NCI-H2227 (cell line): ENCODE results near the gene APLNR.
"Not testable (repeated sequence)": the region's sequence is repeated elsewhere in the genome, so short reads cannot be mapped to it uniquely, and the experiment has no call there.

Source experiments
- DNase-seq: peaks from one replicate; lab custom pipeline; 2025; ENCODE audit not compliant: unreplicated experiment; lab: John Stamatoyannopoulos, UW

Gene APLNR

GRCh38 chr11:57237204-57237681 is at the start of gene APLNR:
APLNR (minus strand) TSS chr11:57237250; CDS start chr11:57237004, 246 bp downstream.
- no peak for DNase-seq

DNA sequence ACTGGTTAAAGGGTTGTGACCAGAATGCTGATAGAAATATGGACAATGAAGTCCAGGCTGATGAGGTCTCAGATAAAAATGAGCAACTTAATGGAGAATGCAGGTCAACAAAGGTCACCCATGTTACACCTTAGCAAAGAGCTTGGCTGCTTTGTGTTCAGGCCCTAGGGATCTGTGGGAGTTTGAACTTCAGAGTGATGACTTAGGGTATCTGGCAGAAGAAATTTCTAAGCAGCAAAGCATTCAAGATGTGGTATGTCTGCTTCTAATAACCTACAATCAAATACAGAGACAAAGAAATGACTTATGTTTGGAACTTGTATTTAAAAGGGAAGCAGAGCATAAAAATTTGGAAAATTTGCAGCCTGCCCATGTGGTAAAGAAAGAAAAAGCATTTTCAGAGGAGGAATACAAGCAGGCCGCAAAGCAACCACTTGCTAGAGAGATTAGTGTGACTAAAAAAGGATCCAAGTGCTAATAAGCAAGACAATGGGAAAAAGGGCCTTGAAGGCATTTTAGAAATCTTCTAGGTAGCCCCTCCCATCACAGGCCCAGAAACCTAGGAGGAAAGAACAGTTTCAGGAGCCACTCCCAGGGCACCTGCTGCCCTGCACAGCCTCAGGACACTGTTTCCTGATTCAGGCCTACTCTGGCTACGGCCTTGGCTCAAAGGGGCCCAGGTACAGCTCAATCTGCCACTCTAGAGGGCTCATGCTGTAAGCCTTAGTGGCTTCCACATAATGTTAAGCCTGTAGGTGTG is 46.4 kb upstream of the APLNR start:
- no peak for DNase-seq

DNA sequence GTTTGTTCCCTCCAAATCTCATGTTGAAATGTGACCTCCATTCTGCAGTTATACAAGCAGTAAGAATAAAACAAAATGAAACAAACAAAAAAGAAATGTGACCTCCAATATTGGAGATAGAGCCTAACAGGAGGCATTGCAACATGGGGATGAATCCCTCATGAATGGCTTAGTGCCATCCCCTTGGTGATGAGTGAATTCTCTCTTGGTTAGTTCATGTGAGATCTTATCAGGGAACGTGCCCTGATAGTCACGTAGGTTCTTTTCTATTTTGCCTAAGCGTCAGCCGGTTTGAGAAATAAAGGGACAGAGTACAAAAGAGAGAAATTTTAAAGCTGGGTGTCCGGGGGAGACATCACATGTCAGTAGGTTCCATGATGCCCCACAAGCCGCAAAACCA is 44.5 kb upstream of the APLNR start:
- not testable (repeated sequence) for DNase-seq

- DNase-seq: no peak
Measured at GRCh38 chr11:57279116-57279515, 42.1 kb upstream of the APLNR start.

- DNase-seq: no peak
Measured at GRCh38 chr11:57278721-57279095, 41.7 kb upstream of the APLNR start.

DNA sequence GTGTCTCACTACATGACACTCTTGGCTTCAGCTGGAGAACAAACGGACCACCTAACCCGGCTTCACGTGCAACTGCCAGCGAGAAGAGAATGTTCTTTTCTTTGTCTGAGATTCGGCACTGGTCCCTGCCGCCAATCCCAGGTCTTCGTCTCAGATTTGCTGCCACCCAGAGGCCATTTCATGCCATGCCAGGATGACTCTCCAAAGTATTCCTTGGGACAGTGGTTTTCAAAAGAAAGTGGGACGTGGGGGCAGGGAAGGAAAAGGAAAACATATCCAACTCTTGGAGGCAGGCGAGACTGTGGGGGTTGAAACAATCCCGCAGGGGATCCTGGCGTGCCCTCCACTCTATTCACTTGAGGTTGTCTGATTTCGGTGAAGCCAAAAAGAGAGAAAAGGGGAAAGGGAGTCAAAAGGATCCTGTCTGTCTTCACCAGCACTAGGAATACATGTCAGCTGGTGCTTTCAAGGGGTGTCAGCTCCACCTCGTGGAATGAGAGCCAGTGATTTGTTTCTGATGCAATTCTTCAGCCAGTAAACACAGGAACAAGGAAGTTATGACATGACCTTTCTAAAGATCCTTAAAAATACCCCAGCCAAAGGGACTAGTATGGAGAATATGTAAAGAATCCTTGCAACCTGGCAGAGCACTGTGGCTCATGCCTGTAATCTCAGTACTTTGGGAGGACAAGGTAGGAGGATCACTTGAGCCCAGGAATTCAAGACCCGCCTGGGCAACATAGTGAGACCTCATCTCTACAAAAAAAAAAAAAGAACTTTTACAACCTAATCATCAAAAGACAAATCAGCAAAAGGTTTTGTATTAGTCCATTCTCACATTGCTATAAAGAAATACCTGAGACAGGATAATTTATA is 41.0 kb upstream of the APLNR start:
- peak; percentile 78 for DNase-seq

- no peak for DNase-seq
Measured at GRCh38 chr11:57276971-57277675, 40.1 kb upstream of the APLNR start.

GRCh38 chr11:57276169-57276970 is 39.3 kb upstream of the APLNR start:
- DNase-seq: no peak

- DNase-seq: no peak
Measured at GRCh38 chr11:57275582-57275981, 38.5 kb upstream of the APLNR start.

DNA sequence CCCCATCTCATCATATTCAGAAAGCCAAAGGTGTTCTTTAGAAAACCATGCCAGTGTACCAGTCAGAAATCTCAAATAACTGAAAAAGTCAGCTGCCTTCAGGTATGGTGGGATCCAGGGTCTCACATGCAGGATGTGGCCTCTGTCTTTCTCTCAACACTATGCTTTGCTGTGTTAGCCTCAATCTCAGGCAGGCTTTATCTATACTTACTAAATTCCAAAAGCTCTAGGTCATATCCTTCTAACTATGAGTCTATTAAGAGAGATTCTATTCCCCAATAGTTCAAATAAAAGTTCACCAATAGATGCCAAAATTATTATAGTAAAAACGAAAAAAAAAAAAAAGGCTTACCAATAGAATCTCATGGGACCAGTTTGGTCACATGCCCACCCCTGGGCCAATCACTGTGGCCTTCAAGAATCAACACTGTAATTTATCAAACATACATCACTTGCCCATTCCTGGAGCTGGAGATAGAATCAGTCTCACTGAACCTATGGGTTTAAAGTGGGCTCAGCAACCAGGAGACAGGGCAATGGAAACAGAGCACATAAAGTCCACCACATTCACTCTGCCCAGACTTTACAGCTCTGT is 38.0 kb upstream of the APLNR start:
- DNase-seq: no peak

DNA sequence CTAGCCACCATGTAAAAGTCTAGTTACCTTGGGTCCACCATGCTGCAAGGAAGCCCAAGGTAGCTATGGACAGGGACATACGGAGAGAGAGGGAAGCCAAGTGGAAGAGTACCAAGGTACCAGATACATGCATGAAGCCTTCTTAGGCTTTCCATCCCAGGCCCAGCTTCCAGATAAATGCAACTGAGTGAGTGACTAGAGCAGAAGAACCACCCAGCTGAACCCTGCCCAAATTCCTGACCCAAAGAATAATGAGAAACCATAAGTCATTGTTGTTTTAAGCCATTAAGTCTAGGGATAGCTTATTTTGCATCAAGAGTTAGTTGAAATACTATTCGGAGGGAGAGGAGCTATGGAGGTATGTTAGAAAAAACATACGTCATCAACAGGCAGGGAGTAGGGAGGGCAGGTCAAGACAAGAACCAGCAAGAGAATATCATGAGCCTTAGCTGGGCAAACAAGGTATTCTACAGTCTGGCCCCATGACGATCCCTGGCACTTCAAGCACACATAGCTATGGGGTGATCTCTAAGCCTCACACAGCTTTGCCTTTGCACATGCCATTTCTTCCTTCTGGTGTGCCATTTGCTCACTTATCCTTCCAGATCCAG is 36.5 kb upstream of the APLNR start:
- DNase-seq: no peak

GRCh38 chr11:57269571-57270021 is 32.5 kb upstream of the APLNR start:
- peak; percentile 18 for DNase-seq

- DNase-seq: no peak
Measured at GRCh38 chr11:57266157-57266556, 29.1 kb upstream of the APLNR start.

- DNase-seq: no peak
Measured at GRCh38 chr11:57263351-57263750, 26.3 kb upstream of the APLNR start.

DNA sequence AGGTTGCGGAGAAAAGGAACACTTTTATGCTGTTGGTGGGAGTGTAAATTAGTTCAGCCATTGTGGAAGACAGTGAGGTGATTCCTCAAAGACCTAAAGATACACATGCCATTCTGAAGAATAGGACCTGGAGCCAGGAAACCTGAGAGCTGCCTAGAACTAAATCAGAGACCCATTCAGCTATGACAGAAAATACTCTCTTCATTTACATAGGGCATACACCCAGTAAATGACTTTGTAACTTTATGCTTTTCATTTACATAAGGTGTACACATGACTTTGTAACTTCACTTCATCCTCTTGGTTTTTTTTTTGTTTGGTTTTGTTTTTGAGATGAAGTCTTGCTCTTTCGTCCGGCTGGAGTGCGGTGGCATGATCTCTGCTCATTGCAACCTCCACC is 25.1 kb upstream of the APLNR start:
- DNase-seq: no peak

DNA sequence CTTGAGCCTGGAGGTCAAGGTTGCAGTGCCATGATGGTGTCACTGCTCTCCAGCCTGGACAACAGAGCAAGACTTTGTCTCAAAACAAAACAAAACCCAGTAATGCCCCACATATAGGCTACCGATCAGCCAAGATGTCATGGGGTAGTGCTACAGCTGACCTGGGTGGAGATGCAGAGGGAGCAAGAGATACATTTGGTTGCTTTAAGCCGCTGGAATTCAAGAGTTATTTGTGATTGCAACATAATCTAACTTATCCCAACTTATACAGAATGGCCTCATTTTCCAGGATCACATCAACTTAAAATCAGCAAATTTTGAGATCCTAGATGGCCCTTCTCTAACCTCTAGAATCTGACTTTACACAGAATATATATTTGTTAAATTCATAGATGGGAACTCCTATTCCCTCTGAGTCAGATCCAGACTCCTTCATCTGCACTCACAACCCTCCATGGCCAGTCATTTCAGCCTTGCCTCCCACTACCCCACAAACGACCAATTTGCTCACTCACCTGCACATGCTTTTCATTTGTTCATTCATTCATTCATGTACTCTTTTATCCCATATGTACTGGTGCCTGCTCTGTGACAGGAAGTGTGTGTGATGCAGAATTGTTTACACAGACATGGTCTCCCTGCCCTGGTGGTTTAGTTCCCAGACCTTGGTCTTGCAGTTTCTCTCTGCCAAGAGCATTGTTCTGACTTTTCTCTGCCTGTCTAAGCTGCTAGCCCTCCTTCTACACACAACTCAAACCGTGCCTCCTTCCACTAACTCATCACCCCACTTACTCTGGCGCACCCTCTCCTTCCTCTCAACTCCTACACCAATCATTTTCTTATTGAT is 24.1 kb upstream of the APLNR start:
- DNase-seq: no peak

DNA sequence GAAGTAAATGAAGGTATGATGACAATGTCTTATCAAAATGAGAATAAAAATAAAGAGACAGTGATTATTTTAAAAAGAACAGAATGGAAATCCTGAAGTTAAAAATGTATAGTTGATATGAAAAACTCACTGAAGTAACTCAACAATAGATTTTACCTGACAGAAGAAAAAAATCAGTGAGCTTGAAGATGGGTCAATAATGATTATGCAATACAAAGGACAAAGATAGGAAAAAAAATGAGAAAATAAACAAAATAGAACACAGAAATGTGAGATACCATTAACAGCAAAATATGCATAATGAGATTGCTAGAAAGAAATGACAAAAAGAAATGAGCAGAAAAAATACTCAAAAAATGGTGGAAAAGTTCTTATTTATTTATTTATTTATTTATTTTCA is 19.1 kb upstream of the APLNR start:
- no peak for DNase-seq

DNA sequence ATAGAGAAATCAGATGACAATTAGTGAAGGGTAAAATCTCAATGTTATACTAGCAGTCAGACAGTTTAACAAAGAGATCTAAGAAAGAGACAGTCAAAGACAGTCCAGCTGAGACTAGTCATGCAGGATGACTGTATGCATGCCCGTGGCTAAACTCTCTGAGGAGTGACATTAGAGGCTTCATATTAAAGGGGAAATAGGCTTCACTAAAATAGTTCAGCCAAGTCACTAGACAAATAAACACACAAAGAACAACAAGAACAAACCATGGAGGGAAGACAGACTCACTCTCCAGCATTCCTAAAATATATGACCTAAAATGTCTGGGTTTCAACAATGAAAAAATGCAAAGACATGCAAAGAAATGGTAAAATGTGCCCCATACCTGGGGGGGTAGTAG is 18.6 kb upstream of the APLNR start:
- DNase-seq: no peak

DNA sequence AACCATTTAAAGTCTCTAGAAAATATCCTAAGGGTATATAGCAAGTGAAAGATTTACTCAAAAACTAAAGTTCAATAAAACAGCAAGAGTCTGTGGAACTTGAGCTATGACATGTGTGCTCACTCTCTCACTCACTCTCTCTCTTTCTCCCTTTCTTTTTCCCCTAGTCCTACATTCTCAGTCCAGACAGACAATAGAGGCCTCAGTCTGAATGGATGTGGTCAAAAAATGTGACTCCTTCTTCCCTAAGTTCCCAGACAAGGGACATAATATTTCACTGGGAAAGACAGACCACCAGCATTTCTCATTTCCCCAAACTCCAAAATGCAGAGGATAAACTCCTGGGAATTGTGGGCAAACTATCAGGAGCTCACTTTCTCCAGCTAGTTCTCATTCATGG is 17.6 kb upstream of the APLNR start:
- no peak for DNase-seq
